PFSK-1 (cell line): Measurements from ENCODE around the gene C6orf15.

Experiments
- POLR2AphosphoS5 ChIP-seq: IDR thresholded peaks from 2 replicates; pipeline ENCODE4 v1.6.1; 2012; ENCODE audit warnings: low read depth, mild to moderate bottlenecking, control low read depth, low read length, moderate library complexity
- REST ChIP-seq, 2 experiments: IDR thresholded peaks; 2 replicates each; pipeline versions ENCODE4 v1.6.1 to v1.8.0; 2011 to 2012; ENCODE audit warnings: low read depth in 2 of 2, low read length in 2 of 2, control low read depth in 1 of 2, inconsistent platforms in 1 of 2, mild to moderate bottlenecking in 1 of 2, moderate library complexity in 1 of 2; ENCODE audit not compliant: insufficient read depth in 1 of 2

DNA sequence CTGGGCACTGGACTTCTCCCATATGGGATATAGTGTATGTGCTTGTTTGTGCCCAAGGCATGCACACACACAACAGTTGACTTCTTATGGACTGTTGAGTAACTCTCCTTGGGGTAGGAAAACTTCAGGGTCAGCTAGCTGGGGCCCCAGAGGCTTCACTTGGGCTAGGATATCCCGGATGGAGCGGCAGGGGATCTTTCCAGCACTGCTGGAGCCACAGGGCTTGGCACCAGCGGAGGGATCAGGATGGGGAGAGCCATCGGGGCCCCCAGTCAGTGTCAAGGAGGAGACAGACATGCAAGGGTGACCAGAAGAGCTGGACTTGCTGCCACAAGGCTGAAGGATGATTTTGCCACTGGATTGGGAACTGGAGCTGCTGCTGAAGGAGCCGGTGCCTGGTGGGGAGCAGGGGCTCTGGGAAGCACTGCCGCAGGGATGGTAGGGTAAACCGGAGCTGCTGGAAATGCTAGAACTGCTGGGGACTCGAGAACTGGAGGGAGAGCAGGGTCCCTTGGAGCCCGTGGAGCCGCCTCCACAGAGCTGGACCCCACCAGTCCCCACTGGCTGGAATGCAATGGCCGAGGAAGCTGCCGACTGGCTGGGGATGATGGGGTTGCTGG, 3.7 kb upstream of the C6orf15 start:
- TF ChIP-seq POLR2AphosphoS5 = no peak
- no peak for TF ChIP-seq REST (IDR thresholded peaks at IDR 0.05; ENCODE audit: insufficient read depth in 1 of 2, low read depth in 2 of 2, low read length in 2 of 2)
